Measurements from ENCODE around the gene CPNE8.

CPNE8 gene

GRCh38 chr12:38771871-38772270 lies 133.5 kb downstream of the CPNE8 start:
- peak; percentile 33 for DNase-seq (ENCODE audit: extremely low read depth, insufficient read length)
- Histone ChIP-seq H3K27me3 (replicated peaks; ENCODE audit: control insufficient read depth, insufficient read depth, low read length) (no peaks in the 10 kb centered on the region), H3K36me3 (ENCODE audit: control insufficient read depth, insufficient read depth, low read length) (no peaks in the 10 kb centered on the region), H3K4me3 (replicated peaks; ENCODE audit: low read depth, low read length) (peak overlapping the region; percentile 23)
- TF ChIP-seq CTCF (IDR thresholded peaks at IDR 0.05; ENCODE audit: insufficient read depth, low read length, poor library complexity, severe bottlenecking) = no peak

- Histone ChIP-seq H3K27me3 (replicated peaks; ENCODE audit: control insufficient read depth, insufficient read depth, low read length) (no peaks in the 10 kb centered on the region), H3K4me3 (replicated peaks; ENCODE audit: low read depth, low read length) (no peak overlapping the region), H3K36me3 (ENCODE audit: control insufficient read depth, insufficient read depth, low read length) (no peaks in the 10 kb centered on the region; the same call in 1 of the 2 replicates)
- no peak for TF ChIP-seq CTCF (IDR thresholded peaks at IDR 0.05; ENCODE audit: insufficient read depth, low read length, poor library complexity, severe bottlenecking)
- DNase-seq (ENCODE audit: extremely low read depth, insufficient read length) = no peak
Observed at GRCh38 chr12:38761636-38762342, 143.6 kb downstream of the CPNE8 start.

- no peak for DNase-seq (ENCODE audit: extremely low read depth, insufficient read length)
- H3K4me3 ChIP-seq (replicated peaks; ENCODE audit: low read depth, low read length) = no peak overlapping the region
- TF ChIP-seq CTCF (IDR thresholded peaks at IDR 0.05; ENCODE audit: insufficient read depth, low read length, poor library complexity, severe bottlenecking) = no peak
- H3K27me3 ChIP-seq (replicated peaks; ENCODE audit: control insufficient read depth, insufficient read depth, low read length) = no peaks in the 10 kb centered on the region
- H3K36me3 ChIP-seq (ENCODE audit: control insufficient read depth, insufficient read depth, low read length) = no peaks in the 10 kb centered on the region; the same call in 1 of the 2 replicates
Observed at GRCh38 chr12:38761111-38761510, 144.3 kb downstream of the CPNE8 start.

- no peak overlapping the region for H3K4me3 ChIP-seq (replicated peaks; ENCODE audit: low read depth, low read length)
- no peak for TF ChIP-seq CTCF (IDR thresholded peaks at IDR 0.05; ENCODE audit: insufficient read depth, low read length, poor library complexity, severe bottlenecking)
- H3K27me3 ChIP-seq (replicated peaks; ENCODE audit: control insufficient read depth, insufficient read depth, low read length) = no peaks in the 10 kb centered on the region
- DNase-seq (ENCODE audit: extremely low read depth, insufficient read length) = no peak
- H3K36me3 ChIP-seq (ENCODE audit: control insufficient read depth, insufficient read depth, low read length) = no peaks in the 10 kb centered on the region; the same call in 1 of the 2 replicates
Observed at GRCh38 chr12:38759621-38760020, 145.8 kb downstream of the CPNE8 start.

- Histone ChIP-seq H3K4me3 (replicated peaks; ENCODE audit: low read depth, low read length) (no peak overlapping the region), H3K27me3 (replicated peaks; ENCODE audit: control insufficient read depth, insufficient read depth, low read length) (no peaks in the 10 kb centered on the region), H3K36me3 (ENCODE audit: control insufficient read depth, insufficient read depth, low read length) (peaks cover 5% of the 10 kb centered on the region)
- no peak for DNase-seq (ENCODE audit: extremely low read depth, insufficient read length)
- TF ChIP-seq CTCF (IDR thresholded peaks at IDR 0.05; ENCODE audit: insufficient read depth, low read length, poor library complexity, severe bottlenecking) = no peak
Observed at GRCh38 chr12:38746744-38747143, 158.6 kb downstream of the CPNE8 start.
